ENCODE measurements around the gene DTL.

Gene DTL

DNA sequence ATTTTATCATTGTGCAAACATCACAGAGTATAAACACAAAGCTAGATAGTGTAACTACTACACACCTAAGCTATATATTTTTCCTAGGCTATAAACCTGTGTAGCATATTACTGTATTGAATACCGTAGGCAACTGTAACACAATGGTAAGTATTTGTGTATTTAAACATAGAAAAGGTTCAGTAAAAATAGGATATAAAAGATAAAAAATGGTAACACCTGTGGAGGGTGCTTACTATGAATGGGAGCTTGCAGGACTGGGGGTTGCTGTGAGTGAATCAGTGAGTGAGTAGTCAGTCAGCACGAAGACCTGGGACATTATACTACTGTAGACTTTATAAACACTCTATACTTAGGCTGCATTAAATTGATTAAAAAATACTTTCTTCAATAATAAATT lies 4.1 kb downstream of the DTL start:
- no peak for DNase-seq

GRCh38 chr1:212040629-212041412 lies 5.3 kb downstream of the DTL start:
- DNase-seq, result no peak

- DNase-seq, result no peak
These were observed 6.9 kb downstream of the DTL start for GRCh38 chr1:212042436-212042835.

DNA sequence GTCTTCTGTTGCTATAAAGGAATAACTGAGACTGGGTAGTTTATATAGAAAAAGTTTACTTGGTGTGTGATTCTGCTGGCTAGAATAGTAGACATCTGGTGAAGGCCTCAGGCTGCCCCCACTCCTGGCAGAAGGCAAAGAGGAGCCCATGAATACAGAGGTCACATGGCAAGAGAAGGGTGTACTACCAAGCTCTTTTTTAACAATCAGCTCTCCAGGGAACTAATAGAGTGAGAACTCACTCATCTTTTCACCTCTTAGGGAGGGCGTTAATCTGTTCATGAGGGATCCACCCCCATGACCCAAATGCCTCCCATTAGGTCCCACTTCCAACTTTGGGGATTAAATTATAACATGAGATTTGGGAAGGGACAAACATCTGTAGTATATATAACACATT lies 9.3 kb downstream of the DTL start:
- DNase-seq, result no peak

GRCh38 chr1:212045981-212046380 lies 10.4 kb downstream of the DTL start:
- DNase-seq, result no peak

DNA sequence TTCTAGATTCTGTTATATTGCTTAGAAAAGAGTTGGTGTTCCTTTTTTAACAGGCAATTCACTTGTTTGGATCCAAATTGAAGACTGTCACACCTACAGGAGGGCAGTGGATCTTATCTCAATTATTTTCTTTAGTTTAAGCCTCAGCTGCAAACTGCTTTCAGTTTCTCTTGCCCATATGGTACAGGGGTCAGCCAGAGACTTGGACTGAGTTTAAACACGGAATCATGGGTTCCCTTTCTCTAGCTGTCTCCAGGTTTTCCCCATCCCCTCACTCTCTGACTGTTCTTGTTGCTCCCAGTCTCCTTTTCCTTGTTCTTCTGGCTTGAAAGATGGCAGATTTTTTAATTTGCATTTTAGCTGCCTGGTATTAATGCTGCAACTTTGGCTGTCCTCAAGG lies 18.4 kb downstream of the DTL start:
- DNase-seq, result no peak

- no peak for DNase-seq
These were observed 19.8 kb downstream of the DTL start for GRCh38 chr1:212055333-212055732.

DNA sequence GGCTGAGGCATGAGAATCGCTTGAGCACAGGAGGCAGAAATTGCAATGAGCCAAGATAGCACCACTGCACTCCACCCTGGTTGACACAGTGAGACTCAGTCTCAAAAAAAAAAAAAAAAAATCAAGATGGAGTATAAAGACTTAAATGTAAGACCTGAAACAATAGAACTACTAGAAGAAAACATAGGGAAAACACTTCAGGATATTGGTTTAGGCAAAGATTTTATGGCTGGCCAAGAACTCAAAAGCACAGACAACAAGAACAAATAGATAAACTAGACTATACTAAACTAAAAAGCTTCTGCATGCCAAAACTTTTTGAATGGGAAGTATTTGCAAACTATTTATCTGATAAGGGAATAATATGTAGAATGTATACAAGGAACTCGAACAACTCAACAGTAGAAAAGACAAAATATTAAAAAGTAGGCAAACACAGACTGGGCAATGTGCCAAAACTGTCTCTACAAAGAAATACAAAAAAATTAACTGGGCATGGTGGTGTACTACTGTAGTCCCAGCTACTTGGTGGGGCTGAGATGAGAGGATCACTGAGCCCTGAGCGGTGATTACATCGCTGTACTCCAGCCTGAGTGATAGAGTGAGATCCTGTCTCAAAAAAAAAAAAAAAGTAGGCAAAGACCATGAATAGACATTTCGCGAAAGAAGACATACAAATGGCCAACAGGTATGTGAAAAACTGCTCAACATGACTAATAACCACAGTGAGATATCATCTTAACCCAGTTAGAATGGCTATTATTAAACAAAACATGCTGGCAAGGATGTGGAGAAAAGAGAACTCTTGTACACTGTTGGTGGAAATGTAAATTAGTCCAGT lies 25.3 kb downstream of the DTL start:
- no peak for DNase-seq

DNA sequence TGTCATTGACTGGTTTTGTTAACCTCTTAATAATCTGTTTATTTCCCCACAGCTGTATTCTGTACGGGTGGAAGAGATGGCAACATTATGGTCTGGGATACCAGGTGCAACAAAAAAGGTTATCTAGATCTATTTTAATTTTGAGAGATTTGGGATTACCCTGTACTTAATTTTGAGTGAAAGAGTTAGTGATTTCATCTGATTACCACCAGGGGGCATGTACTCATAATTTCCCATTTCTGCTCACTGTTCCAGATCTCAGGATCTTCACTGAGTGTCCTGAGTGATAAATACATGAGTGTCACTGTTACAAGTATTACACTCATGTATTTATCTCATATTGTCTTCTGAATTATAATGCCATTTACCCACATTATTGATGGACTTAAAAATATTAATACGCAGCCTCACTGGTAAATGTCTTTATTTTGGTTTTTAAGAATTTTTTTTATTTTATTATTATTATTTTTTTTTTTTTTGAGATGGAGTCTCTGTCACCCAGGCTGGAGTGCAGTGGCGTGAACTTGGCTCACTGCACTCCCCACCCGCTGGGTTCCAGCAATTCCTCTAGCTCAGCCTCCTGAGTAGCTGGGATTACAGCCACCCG lies 27.4 kb downstream of the DTL start:
- peak; percentile 22 for DNase-seq

- DNase-seq, result no peak
These were observed 32.2 kb downstream of the DTL start for GRCh38 chr1:212067787-212068186.

- DNase-seq, result peak; percentile 14
These were observed 35.3 kb downstream of the DTL start for GRCh38 chr1:212070720-212071302.

DNA sequence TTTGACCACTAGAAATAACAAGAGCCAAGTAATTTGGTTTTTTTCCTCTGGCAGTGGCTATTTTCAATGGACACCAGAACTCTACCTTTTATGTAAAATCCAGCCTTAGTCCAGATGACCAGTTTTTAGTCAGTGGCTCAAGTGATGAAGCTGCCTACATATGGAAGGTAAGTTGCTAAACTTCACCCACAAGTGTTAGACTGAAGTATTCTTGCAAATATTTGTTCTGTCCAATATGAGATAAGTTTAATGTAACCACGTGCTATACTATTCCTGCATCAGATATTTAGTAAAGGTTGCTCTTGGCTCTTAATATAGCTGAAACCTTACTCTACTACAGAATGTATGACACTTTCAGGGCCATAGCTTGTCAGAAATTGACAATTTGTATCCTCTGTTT lies 36.5 kb downstream of the DTL start:
- no peak for DNase-seq

DNA sequence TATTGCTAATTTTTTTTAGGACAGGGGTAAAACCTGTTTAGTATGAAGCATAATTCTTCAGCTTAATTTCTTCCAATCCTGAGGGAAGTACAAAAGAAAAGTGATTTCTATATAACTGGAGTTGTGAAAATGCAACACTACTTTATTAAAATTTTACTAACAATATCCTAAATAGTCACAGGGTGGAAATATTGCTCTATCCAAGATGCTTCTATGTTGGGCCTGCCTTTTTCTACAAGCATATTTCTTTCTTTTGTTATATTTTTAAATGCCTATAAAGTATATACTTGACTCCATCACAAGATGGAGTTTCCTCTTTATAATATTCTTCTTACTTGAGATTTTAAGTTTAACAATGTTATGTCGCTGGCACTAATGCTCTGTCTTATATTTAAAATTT lies 37.9 kb downstream of the DTL start:
- no peak for DNase-seq

DNA sequence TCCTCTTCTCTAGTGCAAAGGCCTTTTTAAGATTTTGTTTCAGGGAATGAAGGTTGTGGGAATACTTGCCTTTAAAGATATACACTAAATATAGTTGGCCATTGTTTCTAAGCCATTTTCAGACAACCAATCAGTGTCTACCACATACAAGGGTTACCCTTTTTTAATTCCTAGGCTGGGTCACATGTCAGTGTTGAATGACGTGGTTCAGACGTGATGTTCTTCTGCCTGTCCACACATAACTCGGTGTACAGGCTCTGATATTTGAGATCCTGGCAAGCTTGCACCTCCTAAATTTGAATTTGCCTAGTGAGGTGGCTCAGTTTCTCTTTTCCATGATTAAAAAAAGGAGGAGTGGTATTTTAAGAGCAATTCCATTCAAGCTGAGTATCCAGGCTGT lies 38.8 kb downstream of the DTL start:
- DNase-seq, result no peak

DNA sequence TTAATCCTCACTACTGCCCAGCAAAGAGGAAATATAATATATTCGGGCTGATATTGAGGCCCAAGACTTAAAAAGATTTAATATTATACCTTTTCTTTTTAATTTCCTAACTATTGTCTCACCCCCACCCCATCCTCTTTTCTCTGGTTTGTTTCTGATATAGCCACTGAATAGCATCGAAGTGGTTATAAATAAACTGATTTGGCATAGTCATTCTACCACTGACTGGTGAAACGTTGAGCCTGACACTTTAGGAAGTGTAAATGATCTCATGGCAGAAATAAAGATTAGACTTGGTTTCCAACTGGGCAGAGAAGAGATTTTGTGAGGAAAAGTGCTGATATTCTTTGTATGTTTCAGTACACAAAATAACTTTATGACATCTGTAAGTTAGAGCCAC lies 39.3 kb downstream of the DTL start:
- DNase-seq, result no peak

DNA sequence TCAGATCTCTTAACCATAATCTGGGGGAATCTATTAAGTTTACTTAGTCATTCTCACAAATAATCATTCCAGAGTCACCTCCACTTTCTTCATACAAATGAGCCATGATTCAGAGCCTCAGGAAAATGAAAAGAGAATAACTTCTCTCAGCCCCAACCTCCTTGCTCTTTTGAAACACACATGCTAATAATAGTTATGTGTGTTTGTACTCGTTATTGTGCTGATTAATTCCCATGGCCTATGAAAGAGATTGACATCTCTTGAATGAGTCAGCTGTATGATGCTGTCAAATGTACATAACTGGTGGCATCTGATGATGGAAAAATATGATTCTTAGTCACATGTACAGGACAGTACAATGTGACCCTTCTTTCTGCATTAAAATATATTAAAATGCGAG lies 41.5 kb downstream of the DTL start:
- no peak for DNase-seq

GRCh38 chr1:212078826-212079225 lies 43.3 kb downstream of the DTL start:
- no peak for DNase-seq

DNA sequence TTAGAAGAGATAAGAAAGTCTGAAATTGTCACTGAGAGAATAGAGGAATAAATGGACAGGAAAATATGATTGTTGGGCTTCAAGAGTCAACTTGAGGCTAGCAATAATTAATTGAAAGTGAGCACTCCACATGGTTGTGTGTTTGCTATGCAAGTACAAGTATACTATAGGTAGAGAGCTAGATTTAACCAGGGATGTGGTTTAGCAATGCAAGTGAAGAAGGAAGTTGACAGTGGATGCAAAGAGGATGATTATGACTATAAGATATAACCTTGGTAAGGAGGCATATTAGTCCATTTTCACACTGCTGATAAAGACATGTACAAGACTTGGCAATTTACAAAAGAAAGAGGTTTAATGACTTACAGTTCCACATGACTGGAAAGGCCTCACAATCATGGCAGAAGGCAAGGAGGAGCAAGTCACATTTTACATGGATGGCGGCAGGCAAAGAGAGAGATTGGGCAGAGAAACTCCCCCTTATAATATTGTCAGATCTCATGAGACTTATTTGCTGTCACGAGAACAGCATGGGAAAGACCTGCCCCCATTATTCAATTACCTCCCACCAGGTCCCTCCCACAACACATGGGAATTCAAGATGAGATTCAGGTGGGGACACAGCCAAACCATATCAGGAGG lies 47.3 kb downstream of the DTL start:
- DNase-seq, result no peak

GRCh38 chr1:212089560-212090163 lies 54.1 kb downstream of the DTL start:
- DNase-seq, result no peak

DNA sequence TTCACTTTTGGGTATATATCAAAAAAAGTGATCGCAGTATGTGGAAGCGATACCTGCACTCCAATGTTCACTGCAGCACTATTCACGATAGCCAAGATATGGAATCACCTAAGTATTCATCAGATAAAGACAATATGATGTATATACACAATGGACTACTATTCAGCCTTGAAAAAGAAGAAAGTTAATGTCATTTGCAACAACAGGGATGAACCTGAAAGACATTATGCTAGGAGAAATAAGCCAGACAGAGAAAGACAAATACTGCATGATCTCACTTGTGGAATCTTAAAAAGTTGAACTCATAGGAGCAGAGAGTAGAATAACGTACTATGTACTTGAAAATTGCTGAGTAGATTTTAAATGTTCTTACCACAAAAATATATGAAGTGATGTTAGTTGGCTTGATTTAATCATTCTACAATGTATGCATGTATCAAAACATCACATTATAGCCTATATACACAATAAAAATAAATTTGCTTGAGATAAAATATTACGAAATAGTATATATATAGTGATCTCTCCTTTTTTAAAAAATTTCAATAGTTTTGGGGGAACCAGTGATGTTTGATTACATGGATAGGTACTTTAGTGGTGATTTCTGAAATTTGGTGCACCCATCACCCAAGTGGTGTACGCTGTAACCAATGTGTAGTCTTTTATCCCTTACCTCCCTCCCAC lies 56.0 kb downstream of the DTL start:
- DNase-seq, result no peak

DNA sequence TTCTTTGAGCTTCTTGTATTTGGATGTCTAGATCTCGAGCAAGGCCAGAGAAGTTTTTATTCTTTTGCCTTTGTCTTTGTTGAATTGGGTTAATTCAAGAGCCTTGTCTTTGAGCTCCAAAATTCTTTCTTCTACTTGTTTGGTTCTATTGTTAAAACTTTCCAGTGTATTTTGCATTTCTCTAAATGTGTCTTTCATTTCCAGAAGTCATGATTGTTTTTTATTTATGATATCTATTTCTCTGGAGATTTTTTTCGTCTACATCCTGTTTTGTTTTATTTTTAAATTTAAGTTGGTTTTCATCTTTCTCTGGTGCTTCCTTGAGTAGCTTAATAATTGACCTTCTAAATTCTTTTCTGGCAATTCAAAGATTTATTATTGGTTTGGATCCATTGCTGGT lies 61.8 kb downstream of the DTL start:
- no peak for DNase-seq

- no peak for DNase-seq
These were observed 62.8 kb downstream of the DTL start for GRCh38 chr1:212098310-212098709.

All from activated CD4-positive, alpha-beta T cell treated with anti-CD3 and anti-CD28 coated beads, Interleukin-2, Interleukin-6, amounts not matched to agents 100 ng/mL and 50 ng/mL, durations not matched to agents 16 hours and 8 hours (primary cell).